GM21515 (cell line): ENCODE measurements around the gene GATA2.

Source experiments
- ATAC-seq: cut with Tn5 transposase; IDR thresholded peaks from one replicate; pipeline ENCODE4 v1.9.1; 2021; ENCODE audit not compliant: unreplicated experiment

The GATA2 gene

DNA sequence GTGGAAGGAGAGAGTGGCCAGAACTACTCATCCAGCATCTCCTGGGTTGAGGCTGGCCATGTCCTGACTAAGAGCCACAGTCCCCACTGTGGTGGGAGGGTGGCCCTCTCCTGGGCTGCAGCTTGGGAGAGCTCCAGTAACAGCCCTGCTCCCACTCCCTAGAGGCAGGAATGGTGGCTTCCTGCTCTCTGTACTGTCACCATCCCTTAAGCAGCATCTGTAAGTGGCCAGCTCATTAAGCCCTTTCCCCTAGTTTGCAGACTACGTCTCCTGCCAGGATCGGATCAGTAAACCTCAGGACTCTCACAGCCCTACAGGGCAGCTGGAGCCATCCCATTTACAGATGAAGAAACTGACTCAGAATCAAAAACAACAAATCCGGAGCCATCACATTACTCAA is 56.8 kb downstream of the GATA2 start:
- no peak for ATAC-seq

GRCh38 chr3:128435561-128435960 is 57.4 kb downstream of the GATA2 start:
- no peak for ATAC-seq

GRCh38 chr3:128435058-128435457 is 57.9 kb downstream of the GATA2 start:
- ATAC-seq, result no peak

DNA sequence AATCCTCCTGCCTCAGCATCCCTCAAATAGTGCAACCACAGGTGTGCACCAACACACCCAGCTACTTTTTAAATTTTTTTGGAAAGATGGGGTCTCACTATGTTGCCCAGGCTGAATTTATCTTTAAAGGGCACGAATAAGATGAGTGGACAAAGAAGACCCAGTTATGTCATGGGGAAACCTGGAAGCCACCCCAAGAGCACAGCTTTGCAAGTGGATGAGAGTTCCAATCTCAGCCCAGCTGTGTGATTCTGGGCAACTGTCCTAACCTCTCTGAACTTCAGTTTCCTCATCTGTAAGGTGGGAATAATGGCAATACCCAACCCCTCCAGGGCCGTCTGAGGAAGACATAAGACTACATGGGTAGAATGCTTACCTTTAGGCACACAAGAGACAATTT is 58.5 kb downstream of the GATA2 start:
- no peak for ATAC-seq

GRCh38 chr3:128433837-128434165 is 59.2 kb downstream of the GATA2 start:
- ATAC-seq, result no peak

DNA sequence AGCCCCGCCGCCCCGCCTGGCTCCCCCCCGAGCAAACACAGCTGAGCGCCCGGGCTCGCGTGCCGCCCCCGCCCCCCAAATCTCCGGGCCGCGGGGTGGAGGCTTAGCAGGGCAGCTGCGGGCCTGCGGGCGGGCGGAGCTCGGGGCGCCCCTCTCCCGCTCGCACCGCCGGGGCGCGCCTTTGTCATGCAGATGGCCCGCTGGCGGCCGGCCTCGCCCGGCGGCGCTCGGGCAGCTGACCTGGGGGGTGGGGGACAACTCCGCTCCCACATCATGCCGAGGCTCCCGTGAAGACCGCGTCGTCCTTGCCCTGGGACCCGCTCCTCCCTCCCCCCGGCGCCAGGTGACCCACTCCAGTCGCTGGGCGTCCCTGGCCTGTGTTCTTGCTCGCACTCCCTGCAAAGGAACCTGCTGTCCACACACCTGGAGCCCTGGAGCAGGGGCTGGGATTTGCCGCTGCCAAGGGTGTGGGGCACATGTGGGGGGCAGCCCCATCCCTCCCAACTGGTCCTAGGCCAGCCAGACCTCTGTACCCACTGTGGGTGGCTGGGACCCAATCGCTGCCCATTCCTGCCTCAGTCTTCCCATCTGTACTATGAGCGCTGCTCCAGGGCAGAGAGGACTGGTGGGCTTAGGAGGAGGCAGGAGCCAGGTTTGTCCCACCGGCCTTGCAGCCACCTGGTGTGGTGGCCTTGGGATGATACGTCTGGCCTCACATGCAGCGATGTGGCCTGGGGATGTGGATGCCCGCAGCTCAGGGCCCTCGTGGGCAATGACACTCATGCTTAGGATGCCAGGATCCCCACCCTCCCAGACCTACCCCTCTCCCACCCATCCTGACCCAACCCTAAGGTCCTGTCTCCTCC is 59.8 kb downstream of the GATA2 start:
- no peak for ATAC-seq

DNA sequence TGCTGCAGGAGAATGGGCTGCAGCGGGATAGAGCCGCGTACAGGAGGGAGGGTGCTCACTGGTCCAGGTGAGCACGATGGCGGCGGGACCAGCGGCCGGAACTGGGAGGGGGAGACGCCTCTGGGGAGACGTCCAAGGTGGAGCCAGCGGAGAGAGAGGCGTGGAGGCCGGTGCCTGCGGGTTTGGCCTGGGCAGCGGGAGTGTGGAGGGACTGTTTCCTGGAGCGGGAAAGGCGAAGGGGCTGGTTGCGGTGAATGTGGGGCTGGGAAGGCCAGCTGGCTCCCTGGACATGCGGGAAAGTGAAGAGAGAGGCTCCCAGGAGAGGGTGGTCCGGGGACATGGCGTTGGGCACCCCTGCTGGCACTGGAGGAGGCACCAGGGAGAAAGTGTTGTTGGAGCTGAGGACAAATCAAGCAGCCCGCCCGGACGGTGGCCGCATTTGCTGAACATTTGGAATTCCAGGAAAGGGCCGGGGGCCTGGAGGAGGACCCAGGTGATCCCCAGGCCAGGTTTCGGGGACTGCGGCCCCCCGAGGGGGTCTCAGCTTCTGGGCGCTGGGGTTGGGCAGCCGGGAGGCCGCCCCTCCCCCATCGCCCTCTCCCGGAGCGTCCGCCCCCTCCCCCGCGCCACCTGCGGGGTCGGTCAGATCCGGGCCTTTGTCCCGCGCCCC is 60.6 kb downstream of the GATA2 start:
- ATAC-seq, result no peak

GRCh38 chr3:128431803-128432300 is 61.1 kb downstream of the GATA2 start:
- no peak for ATAC-seq

- ATAC-seq, result no peak
These were observed 62.3 kb downstream of the GATA2 start for GRCh38 chr3:128430731-128431130.

DNA sequence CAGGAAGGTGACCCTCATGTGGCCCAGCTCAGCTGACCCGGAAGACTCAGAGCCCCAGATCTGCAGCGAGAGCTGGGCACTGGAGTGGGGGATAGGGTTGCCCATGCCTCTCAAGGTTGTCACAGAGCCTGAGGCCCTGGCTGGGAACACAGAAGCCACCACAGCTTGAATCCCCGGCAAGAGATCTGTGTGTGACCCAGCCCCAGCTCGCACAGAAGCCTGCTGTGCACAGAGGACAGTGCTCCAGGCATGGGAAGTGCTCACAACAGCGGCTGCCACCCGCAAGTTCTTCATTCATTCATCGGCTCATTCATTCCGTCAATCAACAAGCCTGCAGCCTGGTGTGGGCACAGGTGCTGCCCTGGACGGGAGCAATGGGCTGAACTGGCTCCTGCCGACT is 62.7 kb downstream of the GATA2 start:
- no peak for ATAC-seq

DNA sequence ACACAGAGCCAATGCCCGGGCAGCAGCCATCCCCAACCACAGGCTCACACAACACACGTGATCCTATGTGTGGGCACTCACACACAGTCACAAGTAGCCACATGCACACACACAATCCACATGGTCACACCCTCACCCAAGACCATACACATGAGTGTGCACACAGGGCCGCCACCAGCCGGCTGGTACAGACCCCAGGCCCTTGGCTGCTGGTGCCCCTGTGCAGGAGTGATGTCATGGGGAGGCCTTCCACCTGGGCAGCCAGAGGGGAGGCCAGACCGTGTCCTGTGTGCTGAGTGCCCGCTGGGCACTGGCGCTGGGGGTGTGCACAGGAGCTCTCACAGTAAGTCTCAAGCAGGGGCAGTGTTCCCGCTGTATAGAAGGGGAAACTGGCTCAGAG is 63.2 kb downstream of the GATA2 start:
- ATAC-seq, result no peak
